Measurements from ENCODE around the gene DNAJC12. TPM values are rescaled to one million over a fixed set of nuclear protein-coding genes. Genes with fewer than 3 reads are reported as not detected.

DNAJC12 gene
- total and polyA plus RNA-seq, 2 of the 8 experiments (the other 6 are each of a cell fraction or from before 2014, with no cell fraction given) = 0.86 to 4.2 TPM

- H3K36me3 ChIP-seq (ENCODE audit: control insufficient read depth in 2 of 4, insufficient read depth in 4 of 4, low read length in 3 of 4) = no peaks in the 10 kb centered on the region
- no peak for DNase-seq (ENCODE audit: low read depth in 1 of 2, low spot score in 2 of 2)
- H3K27me3 ChIP-seq (replicated peaks in 1 of 4; ENCODE audit: control insufficient read depth in 3 of 4, extremely low read depth in 1 of 4, insufficient read depth in 3 of 4, low read length in 3 of 4) = no peaks in the 10 kb centered on the region
- H3K56ac ChIP-seq (replicated peaks; ENCODE audit: insufficient read length, low read depth, low read length) = no peak overlapping the region
- H3K79me2 ChIP-seq (ENCODE audit: control insufficient read depth in 1 of 2, insufficient read depth in 2 of 2, low read length in 2 of 2) = no peaks in the 10 kb centered on the region
- H3K23ac ChIP-seq (ENCODE audit: insufficient read length) = no peak overlapping the region
- H4K20me1 ChIP-seq (replicated peaks in 1 of 2; ENCODE audit: control insufficient read depth in 1 of 2, insufficient read depth in 2 of 2, low read length in 2 of 2) = no peaks in the 10 kb centered on the region
- H3K9ac ChIP-seq (replicated peaks in 1 of 4; ENCODE audit: extremely low read depth in 1 of 4, low read depth in 3 of 4, low read length in 3 of 4) = no peak overlapping the region
- H3K23me2 ChIP-seq (ENCODE audit: low read depth, low read length) = no peaks in the 10 kb centered on the region
- no peak overlapping the region for H2BK15ac ChIP-seq (ENCODE audit: low read length)
- no peak overlapping the region for H3K14ac ChIP-seq (ENCODE audit: insufficient read length)
- no peak overlapping the region for H3K18ac ChIP-seq (ENCODE audit: extremely low read depth, low read length)
- 59% methylated on average over 3 of the region's 3 CpGs; no CpG with 5 or more reads in 1 of the 2 experiments for WGBS, 2 experiments (ENCODE audit: extremely low coverage in 1 of 2, insufficient coverage in 1 of 2, insufficient read length in 1 of 2, insufficient replicate concordance in 2 of 2, low coverage in 1 of 2, low lambda C conversion rate in 2 of 2, missing lambda C conversion rate in 1 of 2)
- H3K4me2 ChIP-seq (ENCODE audit: insufficient read depth in 1 of 2, low read depth in 2 of 2, low read length in 2 of 2) = no peak overlapping the region
- POLR2A ChIA-PET (ENCODE audit: partially characterized antibody) = interaction anchor here (0.9 kb wide), 1 partner anchor 18 kb away, joined by 3 read pairs; no protein-coding TSS in a partner anchor
- peaks cover 0 to 2% (median 0%) of the 10 kb centered on the region in 4 experiments; a peak in 1 of 7 replicates for H3K4me1 ChIP-seq (replicated peaks in 1 of 4; ENCODE audit: control insufficient read depth in 3 of 4, insufficient read depth in 4 of 4, low read length in 3 of 4)
- no peak overlapping the region for H2AK5ac ChIP-seq (ENCODE audit: low read depth, low read length)
- no peak overlapping the region for H3K4ac ChIP-seq (replicated peaks; ENCODE audit: insufficient read length, low read depth, low read length)
- no peak for TF ChIP-seq MAFK (IDR thresholded peaks at IDR 0.05; ENCODE audit: low read depth, low read length)
- TF ChIP-seq CEBPB (IDR thresholded peaks at IDR 0.05; ENCODE audit: low read depth, low read length) = no peak
- no peak for TF ChIP-seq SAP30 (IDR thresholded peaks at IDR 0.05; ENCODE audit: insufficient read depth, insufficient replicate concordance, low read length)
- TF ChIP-seq SP2 (IDR thresholded peaks at IDR 0.05; ENCODE audit: low read length) = no peak
- no peak for TF ChIP-seq RFX5 (IDR thresholded peaks at IDR 0.05; ENCODE audit: borderline replicate concordance, low read depth, low read length)
- TF ChIP-seq, protein P1, sequence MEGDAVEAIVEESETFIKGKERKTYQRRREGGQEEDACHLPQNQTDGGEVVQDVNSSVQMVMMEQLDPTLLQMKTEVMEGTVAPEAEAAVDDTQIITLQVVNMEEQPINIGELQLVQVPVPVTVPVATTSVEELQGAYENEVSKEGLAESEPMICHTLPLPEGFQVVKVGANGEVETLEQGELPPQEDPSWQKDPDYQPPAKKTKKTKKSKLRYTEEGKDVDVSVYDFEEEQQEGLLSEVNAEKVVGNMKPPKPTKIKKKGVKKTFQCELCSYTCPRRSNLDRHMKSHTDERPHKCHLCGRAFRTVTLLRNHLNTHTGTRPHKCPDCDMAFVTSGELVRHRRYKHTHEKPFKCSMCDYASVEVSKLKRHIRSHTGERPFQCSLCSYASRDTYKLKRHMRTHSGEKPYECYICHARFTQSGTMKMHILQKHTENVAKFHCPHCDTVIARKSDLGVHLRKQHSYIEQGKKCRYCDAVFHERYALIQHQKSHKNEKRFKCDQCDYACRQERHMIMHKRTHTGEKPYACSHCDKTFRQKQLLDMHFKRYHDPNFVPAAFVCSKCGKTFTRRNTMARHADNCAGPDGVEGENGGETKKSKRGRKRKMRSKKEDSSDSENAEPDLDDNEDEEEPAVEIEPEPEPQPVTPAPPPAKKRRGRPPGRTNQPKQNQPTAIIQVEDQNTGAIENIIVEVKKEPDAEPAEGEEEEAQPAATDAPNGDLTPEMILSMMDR (IDR thresholded peaks at IDR 0.05; ENCODE audit: control extremely low read depth in 1 of 3, insufficient read depth in 1 of 3, low read depth in 1 of 3, low read length in 3 of 3) = no peak
- TF ChIP-seq TAF1 (IDR thresholded peaks at IDR 0.05; ENCODE audit: low read depth, low read length) = no peak
- no peak for TF ChIP-seq EZH2 (IDR thresholded peaks at IDR 0.05; ENCODE audit: low read depth, low read length, severe bottlenecking)
- no peak for TF ChIP-seq JUN (IDR thresholded peaks at IDR 0.05; ENCODE audit: low read depth, low read length)
- TF ChIP-seq RAD21 (IDR thresholded peaks at IDR 0.05 in 1 of 2, conservative IDR thresholded peaks at IDR 0.05 in 1 of 2; ENCODE audit: low read depth in 2 of 2, low read length in 2 of 2) = no peak
- TF ChIP-seq TCF12 (IDR thresholded peaks at IDR 0.05; ENCODE audit: low read depth, low read length) = no peak
- CTCF ChIA-PET (ENCODE audit: partially characterized antibody) = interaction anchor here (0.9 to 3.6 kb wide), 3 partner anchors 10 to 87 kb away, joined by 3 to 20 read pairs (median 3); partner anchors contain the start of gene CTNNA3
- H2BK120ac ChIP-seq (replicated peaks; ENCODE audit: low read depth, low read length) = no peak overlapping the region
- H3K4me3 ChIP-seq (ENCODE audit: extremely low read depth in 1 of 4, insufficient read depth in 2 of 4, low read depth in 3 of 4, low read length in 4 of 4) = no peak overlapping the region
- no peak overlapping the region for H2BK20ac ChIP-seq (ENCODE audit: low read length)
- no peaks in the 10 kb centered on the region for H3K79me1 ChIP-seq (ENCODE audit: low read depth, low read length)
- no peak overlapping the region for H4K8ac ChIP-seq (ENCODE audit: extremely low read depth, insufficient read depth, low read length)
- no peak overlapping the region for H3K27ac ChIP-seq (ENCODE audit: low read depth, low read length)
- no peak overlapping the region for H2BK5ac ChIP-seq (ENCODE audit: low read depth, low read length)
- no peak overlapping the region for H2BK12ac ChIP-seq (ENCODE audit: low read depth, low read length)
- no peak overlapping the region for H4K91ac ChIP-seq (replicated peaks; ENCODE audit: insufficient read length, low read length)
- no peak overlapping the region for H4K5ac ChIP-seq (ENCODE audit: insufficient read length, low read depth, low read length)
- no peak overlapping the region for H2AFZ ChIP-seq (ENCODE audit: low read length)
- no peaks in the 10 kb centered on the region for H3K9me3 ChIP-seq (ENCODE audit: insufficient read depth in 2 of 2, low read depth in 1 of 2, low read length in 1 of 2)
- FAIRE-seq = no peak
These were observed 53.5 kb downstream of the DNAJC12 start for GRCh38 chr10:67784474-67784873.
